ENCODE measurements around the gene MVB12B. TPM values are rescaled to one million over a fixed set of nuclear protein-coding genes. Genes with fewer than 3 reads are reported as not detected.

MVB12B gene
- total RNA-seq, 2 donors from 2014 or later = 18.6 to 19.7 TPM

DNA sequence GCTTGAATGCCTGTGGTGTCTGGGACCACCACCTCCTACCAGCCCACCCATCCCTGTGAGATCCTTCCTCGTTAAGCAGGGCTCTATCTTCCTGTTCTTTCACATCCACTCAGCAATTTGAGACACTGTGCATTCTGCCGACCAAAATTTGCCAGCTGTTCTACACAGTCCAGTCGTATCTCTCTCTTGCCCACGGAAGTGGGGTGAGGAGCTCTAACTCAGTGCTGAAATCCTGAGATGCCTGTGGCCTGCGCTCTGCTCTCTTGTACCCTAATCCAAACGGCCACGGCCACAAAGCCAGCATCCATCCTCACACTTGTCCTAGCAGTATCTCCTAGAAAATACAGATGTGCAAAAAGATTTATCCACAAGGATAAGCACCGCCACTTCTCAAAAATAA lies 97.9 kb downstream of the MVB12B start:
- 80 to 83% methylated on average over 7 to 8 of the region's 8 CpGs for WGBS, 2 experiments (ENCODE audit: insufficient coverage in 1 of 2, insufficient read length in 1 of 2)
- TF ChIP-seq, protein P1, sequence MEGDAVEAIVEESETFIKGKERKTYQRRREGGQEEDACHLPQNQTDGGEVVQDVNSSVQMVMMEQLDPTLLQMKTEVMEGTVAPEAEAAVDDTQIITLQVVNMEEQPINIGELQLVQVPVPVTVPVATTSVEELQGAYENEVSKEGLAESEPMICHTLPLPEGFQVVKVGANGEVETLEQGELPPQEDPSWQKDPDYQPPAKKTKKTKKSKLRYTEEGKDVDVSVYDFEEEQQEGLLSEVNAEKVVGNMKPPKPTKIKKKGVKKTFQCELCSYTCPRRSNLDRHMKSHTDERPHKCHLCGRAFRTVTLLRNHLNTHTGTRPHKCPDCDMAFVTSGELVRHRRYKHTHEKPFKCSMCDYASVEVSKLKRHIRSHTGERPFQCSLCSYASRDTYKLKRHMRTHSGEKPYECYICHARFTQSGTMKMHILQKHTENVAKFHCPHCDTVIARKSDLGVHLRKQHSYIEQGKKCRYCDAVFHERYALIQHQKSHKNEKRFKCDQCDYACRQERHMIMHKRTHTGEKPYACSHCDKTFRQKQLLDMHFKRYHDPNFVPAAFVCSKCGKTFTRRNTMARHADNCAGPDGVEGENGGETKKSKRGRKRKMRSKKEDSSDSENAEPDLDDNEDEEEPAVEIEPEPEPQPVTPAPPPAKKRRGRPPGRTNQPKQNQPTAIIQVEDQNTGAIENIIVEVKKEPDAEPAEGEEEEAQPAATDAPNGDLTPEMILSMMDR (conservative IDR thresholded peaks at IDR 0.05) = no peak
- Histone ChIP-seq H3K9ac (ENCODE audit: extremely low read depth, low read length, poor library complexity, severe bottlenecking) (no peak overlapping the region), H3K4me1 (ENCODE audit: control insufficient read depth, insufficient read depth, low read length) (peaks cover 9% of the 10 kb centered on the region), H3K9me3 (ENCODE audit: control insufficient read depth, low read length) (no peaks in the 10 kb centered on the region), H3K27me3 (ENCODE audit: control insufficient read depth, insufficient read depth, low read length, poor library complexity, severe bottlenecking) (no peaks in the 10 kb centered on the region), H3K27ac (ENCODE audit: low read depth, low read length) (no peak overlapping the region), H3K36me3 (ENCODE audit: control insufficient read depth, insufficient read depth, low read length) (peaks cover 5% of the 10 kb centered on the region), H3K4me3 (ENCODE audit: low read length) (no peak overlapping the region)
- peaks cover 29% of the 10 kb centered on the region for H3K4me1 Mint-ChIP-seq
- peaks cover 3% of the 10 kb centered on the region for H3K36me3 Mint-ChIP-seq (ENCODE audit: low read depth)
- H3K4me3 Mint-ChIP-seq = no peak overlapping the region
- no peaks in the 10 kb centered on the region for H3K9me3 Mint-ChIP-seq
- no peaks in the 10 kb centered on the region for H3K27me3 Mint-ChIP-seq (ENCODE audit: insufficient read depth)
- no peak overlapping the region for H3K27ac Mint-ChIP-seq
- no peak for DNase-seq

DNA sequence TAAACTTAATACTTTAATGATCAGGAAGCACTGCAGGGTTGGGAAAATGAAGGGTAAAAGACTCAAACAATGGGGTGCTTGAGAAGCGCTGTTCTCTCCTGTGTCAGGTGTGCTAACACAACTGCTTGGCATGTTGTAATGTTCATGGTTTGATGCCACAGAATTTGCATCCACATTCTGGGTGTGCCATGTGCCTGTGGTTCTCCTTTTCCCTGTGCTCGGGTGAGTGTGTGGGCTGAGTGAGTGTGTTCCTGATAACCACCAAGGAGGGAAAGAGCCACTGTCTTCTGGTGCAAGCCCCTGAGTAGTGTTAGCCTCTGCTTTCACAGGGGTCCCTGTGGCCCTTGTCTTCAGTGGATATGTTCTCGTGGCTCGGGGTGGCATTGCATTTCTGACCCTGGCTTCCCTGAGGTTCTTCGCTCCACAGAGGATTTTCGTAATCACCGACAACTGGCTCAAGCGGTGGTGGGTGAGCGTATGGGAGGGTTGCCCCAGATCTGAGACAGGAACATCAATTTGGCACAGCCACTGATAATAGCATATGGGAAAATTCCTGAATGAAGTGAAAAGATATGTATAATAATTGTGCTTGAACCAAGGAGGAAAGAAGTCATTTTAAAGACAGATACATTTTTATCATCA lies 102.0 kb downstream of the MVB12B start:
- no peaks in the 10 kb centered on the region for H3K9me3 ChIP-seq (ENCODE audit: control insufficient read depth, low read length)
- no peak overlapping the region for H3K4me3 ChIP-seq (ENCODE audit: low read length)
- no peaks in the 10 kb centered on the region for H3K4me1 ChIP-seq (ENCODE audit: control insufficient read depth, insufficient read depth, low read length)
- Mint-ChIP-seq H3K9me3 (no peaks in the 10 kb centered on the region), H3K27me3 (ENCODE audit: insufficient read depth) (no peaks in the 10 kb centered on the region), H3K36me3 (ENCODE audit: low read depth) (peaks cover 3% of the 10 kb centered on the region), H3K4me1 (no peaks in the 10 kb centered on the region), H3K4me3 (no peak overlapping the region), H3K27ac (no peak overlapping the region)
- H3K36me3 ChIP-seq (ENCODE audit: control insufficient read depth, insufficient read depth, low read length) = peaks cover 5% of the 10 kb centered on the region
- TF ChIP-seq, protein P1 (conservative IDR thresholded peaks at IDR 0.05) = no peak
- no peaks in the 10 kb centered on the region for H3K27me3 ChIP-seq (ENCODE audit: control insufficient read depth, insufficient read depth, low read length, poor library complexity, severe bottlenecking)
- H3K9ac ChIP-seq (ENCODE audit: extremely low read depth, low read length, poor library complexity, severe bottlenecking) = no peak overlapping the region
- no peak for DNase-seq
- 91 to 96% methylated on average over 6 to 9 of the region's 9 CpGs for WGBS, 2 experiments (ENCODE audit: insufficient coverage in 1 of 2, insufficient read length in 1 of 2)
- no peak overlapping the region for H3K27ac ChIP-seq (ENCODE audit: low read depth, low read length)

DNA sequence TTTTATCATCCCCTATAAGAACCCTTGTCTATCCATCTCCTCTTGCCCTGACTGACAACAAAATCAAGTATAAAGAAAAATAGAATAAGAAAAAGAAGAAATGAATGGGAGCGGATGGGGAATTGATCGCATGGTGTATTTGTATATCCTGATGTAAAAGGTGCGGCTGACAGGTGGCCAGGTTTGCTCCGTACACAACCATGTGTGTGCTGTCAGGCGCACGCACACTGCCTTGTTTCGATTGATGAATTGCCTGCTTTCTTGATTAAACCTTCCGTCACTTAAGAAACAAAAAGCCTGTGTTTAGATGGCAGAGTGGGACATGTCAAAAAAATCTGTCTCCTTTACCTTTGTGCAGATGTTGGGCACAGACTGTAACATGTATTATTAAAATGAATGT lies 102.6 kb downstream of the MVB12B start:
- H3K9ac ChIP-seq (ENCODE audit: extremely low read depth, low read length, poor library complexity, severe bottlenecking) = no peak overlapping the region
- H3K9me3 ChIP-seq (ENCODE audit: control insufficient read depth, low read length) = no peaks in the 10 kb centered on the region
- no peak overlapping the region for H3K4me3 ChIP-seq (ENCODE audit: low read length)
- no peaks in the 10 kb centered on the region for H3K4me1 ChIP-seq (ENCODE audit: control insufficient read depth, insufficient read depth, low read length)
- no peak overlapping the region for H3K4me3 Mint-ChIP-seq
- WGBS, 2 experiments (ENCODE audit: insufficient coverage in 1 of 2, insufficient read length in 1 of 2) = 95 to 96% methylated on average over 6 to 8 of the region's 8 CpGs
- peaks cover 4% of the 10 kb centered on the region for H3K36me3 ChIP-seq (ENCODE audit: control insufficient read depth, insufficient read depth, low read length)
- DNase-seq = no peak
- H3K27me3 ChIP-seq (ENCODE audit: control insufficient read depth, insufficient read depth, low read length, poor library complexity, severe bottlenecking) = no peaks in the 10 kb centered on the region
- no peaks in the 10 kb centered on the region for H3K9me3 Mint-ChIP-seq
- H3K27ac ChIP-seq (ENCODE audit: low read depth, low read length) = no peak overlapping the region
- TF ChIP-seq, protein P1 (conservative IDR thresholded peaks at IDR 0.05) = no peak
- no peak overlapping the region for H3K27ac Mint-ChIP-seq
- H3K36me3 Mint-ChIP-seq (ENCODE audit: low read depth) = peaks cover 3% of the 10 kb centered on the region
- H3K27me3 Mint-ChIP-seq (ENCODE audit: insufficient read depth) = no peaks in the 10 kb centered on the region
- no peaks in the 10 kb centered on the region for H3K4me1 Mint-ChIP-seq

Data from endodermal cell (in vitro differentiated cells).